CD1c-positive myeloid dendritic cell (primary cell): ENCODE results near the gene COL26A1.

Source experiments
- DNase-seq: peaks from one replicate; pipeline ENCODE4 v3.0.0-alpha.2; 2016; ENCODE audit errors: extremely low spot score

COL26A1 gene

GRCh38 chr7:101567230-101567629 lies 204.6 kb downstream of the COL26A1 start:
- no peak for DNase-seq

- DNase-seq = no peak
Observed at GRCh38 chr7:101572156-101572555, 209.5 kb downstream of the COL26A1 start.

DNA sequence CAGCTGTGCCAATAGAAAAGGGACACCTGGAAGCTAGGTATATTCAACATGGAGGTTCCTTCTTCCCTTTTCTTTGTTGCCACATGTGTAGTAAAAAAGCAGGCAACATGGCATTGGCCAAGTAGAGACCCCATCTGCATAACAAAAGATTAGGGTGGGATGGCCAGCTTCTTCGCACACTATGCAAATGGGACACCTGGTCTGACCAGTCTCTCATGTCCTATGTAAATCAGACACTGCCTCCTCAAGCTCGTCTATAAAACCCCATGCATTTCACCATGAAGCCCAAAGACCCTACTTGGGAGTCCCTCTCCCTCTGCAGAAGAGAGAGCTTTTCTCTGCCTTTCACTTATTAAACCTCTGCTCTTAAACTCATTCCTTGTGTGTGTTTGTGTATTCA lies 212.5 kb downstream of the COL26A1 start:
- no peak for DNase-seq

GRCh38 chr7:101575721-101576120 lies 213.0 kb downstream of the COL26A1 start:
- DNase-seq = no peak

DNA sequence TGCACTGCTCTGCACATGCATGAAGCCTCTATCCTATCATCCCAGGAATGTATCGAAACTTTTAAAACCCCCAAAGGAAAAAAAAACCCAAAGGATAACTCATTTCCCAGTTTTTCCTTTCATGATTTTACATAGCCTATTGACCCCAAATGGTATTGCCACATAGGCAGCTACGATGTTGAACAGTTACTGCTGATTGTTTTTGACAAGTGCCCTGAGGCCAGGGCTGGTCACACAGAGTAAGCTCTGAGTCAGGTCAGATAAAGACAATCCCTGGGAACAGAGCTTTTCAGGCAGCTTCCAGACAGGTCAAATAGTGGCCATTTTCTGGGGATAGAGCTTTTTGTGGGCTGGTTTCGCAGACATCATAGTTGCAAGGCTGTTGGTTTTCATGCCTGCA lies 214.3 kb downstream of the COL26A1 start:
- no peak for DNase-seq

- DNase-seq = no peak
Observed at GRCh38 chr7:101578552-101578951, 215.9 kb downstream of the COL26A1 start.

DNA sequence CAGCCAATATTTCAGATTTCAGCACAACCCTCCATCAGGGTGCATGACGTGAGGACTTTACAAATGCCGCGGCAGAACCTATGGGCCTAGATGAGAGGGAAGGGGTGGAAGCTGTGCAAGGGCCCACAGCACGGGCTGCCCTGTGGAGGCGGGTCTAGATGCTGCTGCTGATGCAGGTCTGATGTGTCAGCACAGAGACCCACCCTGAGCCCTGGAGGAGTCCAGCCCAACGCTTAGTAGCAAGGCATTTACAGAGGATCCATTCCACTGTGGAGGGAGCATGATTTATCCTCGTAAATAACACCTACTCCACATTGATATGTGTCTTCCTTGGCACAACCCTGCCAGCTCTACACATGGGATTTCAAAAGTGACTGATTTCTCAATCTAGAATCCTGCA lies 217.9 kb downstream of the COL26A1 start:
- DNase-seq = no peak

DNA sequence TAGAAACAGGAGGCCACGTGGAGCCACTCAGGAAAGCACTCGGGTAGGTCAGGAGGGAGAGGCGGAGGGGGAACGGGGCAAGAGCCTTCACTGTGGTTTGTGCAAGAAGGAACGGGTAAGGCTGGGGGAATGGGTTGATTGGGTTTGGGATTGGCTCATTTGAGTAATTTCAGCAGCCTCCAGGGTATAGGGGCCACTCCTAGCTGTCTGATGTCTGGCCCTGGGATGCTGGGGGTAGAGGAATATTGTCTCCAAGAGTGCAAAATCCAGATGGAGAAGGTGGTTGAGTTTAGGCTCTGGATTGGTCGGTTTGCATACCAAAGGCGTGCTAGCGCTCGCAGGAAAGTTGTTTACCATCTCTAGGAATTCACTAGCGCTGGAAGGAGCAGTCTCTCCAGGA lies 219.2 kb downstream of the COL26A1 start:
- no peak for DNase-seq

- no peak for DNase-seq
Observed at GRCh38 chr7:101582971-101583370, 220.3 kb downstream of the COL26A1 start.

- DNase-seq = no peak
Observed at GRCh38 chr7:101586078-101586905, 223.6 kb downstream of the COL26A1 start.

- DNase-seq = no peak
Observed at GRCh38 chr7:101586906-101587677, 224.4 kb downstream of the COL26A1 start.

DNA sequence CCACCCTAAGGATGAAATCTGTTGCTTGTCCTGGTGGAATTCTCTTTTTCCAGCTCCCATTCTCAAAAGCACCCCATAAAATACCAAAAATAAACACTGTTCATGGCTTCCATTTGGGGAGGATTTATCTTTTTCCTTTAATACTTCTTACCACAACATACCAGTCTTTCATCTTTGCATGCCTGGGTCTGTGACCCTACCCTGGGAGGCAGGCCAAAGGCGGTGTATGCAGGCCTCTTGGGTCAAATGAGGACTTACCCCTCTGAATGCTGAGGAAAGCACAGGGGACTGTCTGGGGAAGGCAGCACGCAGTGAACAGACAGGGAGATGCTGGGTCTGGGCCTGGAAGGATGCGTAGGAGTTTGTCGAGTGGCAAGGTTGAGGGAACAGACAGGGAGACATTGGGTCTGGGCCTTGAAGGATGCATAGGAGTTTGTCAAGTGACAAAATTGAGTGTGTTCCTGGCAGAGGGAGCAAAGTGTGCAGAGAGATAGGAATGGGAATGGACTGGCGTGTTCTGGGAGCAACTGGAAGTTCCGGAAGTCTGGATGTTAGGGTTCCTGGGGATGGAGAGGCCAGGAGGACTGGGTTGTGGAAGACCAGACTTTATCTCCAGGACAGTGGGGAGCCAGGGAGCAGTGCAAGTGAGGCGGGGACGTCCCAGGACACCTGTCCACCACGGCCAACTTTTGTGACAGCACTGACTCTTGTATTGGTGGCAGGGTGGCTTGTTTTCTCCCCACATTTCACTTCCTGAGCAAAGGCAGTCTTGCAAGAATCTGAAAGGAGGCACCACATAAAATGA lies 225.7 kb downstream of the COL26A1 start:
- DNase-seq = no peak

GRCh38 chr7:101589052-101589451 lies 226.4 kb downstream of the COL26A1 start:
- DNase-seq = no peak

GRCh38 chr7:101589976-101590662 lies 227.4 kb downstream of the COL26A1 start:
- no peak for DNase-seq

DNA sequence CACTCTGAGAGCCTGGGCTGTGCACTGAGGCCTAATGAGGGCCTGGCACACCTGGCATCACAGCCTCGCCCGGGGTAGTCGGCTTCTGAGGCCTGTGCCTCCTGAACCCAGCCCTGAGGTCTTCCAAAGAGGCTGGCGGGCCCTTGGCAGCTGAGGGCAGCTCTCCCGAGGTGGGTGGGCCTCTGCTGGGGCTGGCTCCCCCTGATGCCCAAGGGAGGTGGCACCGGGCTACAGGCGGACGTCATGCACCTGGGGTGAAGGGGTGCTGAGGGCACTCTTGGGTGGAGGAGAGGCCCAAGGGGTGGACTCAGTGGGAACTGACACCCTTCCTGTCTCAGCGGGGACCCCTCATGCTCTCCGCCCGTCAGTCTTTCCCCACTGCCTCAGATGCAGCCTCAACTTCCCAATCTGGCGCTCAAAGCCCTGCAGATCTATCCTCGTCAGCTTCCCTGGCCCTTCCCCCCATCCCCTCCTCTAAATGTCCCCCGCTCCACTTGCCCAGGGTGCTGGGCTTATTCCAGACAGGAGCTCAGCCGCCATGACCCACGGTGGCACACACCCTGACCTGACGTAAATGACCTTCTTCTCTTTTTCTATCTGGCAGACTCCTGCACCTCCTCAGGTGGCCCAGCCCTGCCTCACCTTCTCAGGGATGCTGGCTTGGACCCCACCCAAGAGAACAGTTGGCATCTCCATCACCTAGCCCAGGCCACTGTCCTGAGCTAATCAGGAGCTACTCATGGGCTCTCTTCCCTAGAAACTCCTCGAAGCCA lies 228.2 kb downstream of the COL26A1 start:
- DNase-seq = no peak

GRCh38 chr7:101591504-101591903 lies 228.8 kb downstream of the COL26A1 start:
- no peak for DNase-seq

GRCh38 chr7:101593556-101593955 lies 230.9 kb downstream of the COL26A1 start:
- no peak for DNase-seq

DNA sequence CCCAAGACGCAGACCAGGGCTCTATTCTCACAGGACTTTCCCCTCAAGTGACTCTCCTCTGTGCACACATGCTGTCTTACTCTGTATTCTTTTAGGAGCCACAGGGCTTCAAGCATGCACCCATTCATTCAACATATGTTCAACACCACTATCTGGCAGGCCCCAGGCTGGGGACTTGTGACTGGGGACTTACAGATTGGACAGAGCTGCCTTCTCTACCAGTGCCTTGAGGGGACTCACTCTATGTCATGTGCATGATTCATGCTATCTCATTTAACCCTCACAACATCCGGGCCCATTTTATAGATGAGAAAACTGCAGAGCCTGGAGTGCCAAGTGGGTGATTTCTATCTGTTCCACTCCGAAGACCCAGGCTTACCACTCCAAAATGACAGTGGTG lies 232.1 kb downstream of the COL26A1 start:
- DNase-seq = no peak

DNA sequence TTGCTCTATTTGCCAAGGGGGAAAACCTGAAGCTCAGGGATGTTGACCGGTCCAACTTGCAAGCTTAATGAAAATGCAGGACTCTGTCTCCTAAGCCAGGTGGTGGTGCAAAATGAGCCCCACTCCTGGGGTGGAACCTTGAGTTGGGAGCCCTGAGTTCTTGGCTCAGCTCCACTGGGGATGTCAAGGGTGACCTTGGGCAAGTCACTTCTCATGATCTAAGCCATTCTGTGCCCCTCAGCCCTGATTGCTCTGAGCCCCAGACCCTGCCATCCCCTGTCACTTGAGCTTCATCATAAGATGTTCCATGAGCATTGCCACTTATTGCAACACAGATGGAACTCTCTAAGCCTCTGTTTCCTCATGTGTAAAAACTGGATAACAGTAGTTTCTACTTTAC lies 232.6 kb downstream of the COL26A1 start:
- no peak for DNase-seq

DNA sequence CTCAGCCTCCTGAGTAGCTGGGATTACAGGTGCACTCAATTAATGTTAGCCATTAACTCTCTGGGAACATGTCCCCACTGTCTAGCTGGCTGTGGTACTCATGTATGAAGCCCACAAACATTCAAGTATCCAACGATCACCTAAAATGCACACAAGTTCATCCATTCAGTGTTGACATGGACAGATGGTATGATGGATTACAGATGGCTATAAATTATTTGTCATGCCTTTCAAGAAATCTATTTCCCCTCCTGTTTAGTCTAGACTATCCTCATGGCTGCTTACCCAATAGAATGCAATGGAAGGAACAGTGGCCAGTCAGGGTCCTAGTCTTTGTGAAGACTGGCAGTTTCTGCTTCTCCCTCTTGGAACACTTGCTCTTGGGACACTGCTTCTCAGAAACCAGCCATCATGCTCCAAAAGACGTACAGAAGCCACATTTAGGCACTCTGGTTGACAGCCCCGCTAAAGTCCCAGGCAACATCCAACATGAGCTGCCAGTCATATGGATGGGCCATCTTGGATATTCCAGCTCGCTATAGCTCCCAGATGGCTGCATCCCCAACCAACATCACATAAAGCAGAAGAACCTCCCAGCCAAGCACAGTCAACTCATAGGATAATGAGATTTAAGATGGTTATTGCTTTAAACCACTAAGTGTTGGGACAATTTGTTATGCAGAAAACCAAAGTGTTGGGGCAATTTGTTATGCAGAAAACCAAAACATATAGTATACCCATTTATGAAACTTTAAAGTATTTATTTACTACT lies 233.3 kb downstream of the COL26A1 start:
- no peak for DNase-seq
